Osteoblast (primary cell): Measurements from ENCODE around the gene APOBR. TPM values are rescaled to one million over a fixed set of nuclear protein-coding genes. Genes with fewer than 3 reads are reported as not detected.
"Not testable (repeated sequence)": the region's sequence is repeated elsewhere in the genome, so short reads cannot be mapped to it uniquely, and the experiment has no call there.

Source experiments
- DNase-seq: peaks from one replicate; pipeline ENCODE4 v3.0.0; 2011; ENCODE audit warnings: low spot score, mixed read lengths; ENCODE audit not compliant: insufficient read length; ENCODE audit errors: missing footprints
- H2AFZ ChIP-seq: 2 replicates; pipeline ENCODE4 v1.6.0; 2011; ENCODE audit warnings: mild to moderate bottlenecking, low read length
- H3K27ac ChIP-seq: 2 replicates; pipeline ENCODE4 v1.5.1; 2011; ENCODE audit warnings: mild to moderate bottlenecking, low read depth, low read length, moderate library complexity
- H3K27me3 ChIP-seq: 2 replicates; pipeline ENCODE4 v1.6.0; 2012; ENCODE audit warnings: mild to moderate bottlenecking, control low read depth, inconsistent platforms, low read length, moderate library complexity; ENCODE audit not compliant: insufficient read depth
- H3K36me3 ChIP-seq: 2 replicates; pipeline ENCODE4 v1.5.1; 2011; ENCODE audit warnings: mild to moderate bottlenecking, low read length, control low read depth, moderate library complexity; ENCODE audit not compliant: insufficient read depth
- H3K4me1 ChIP-seq: 2 replicates; pipeline ENCODE4 v1.5.1; 2011; ENCODE audit warnings: mild to moderate bottlenecking, low read length, control low read depth, moderate library complexity; ENCODE audit not compliant: insufficient read depth
- H3K4me2 ChIP-seq: 2 replicates; pipeline ENCODE4 v1.6.0; 2011; ENCODE audit warnings: mild to moderate bottlenecking, low read length; ENCODE audit not compliant: insufficient read depth
- H3K4me3 ChIP-seq: fragments of 200-600 bp; sonication (generic); 3 replicates; pipeline ENCODE4 v1.5.1; 2012; ENCODE audit warnings: mild to moderate bottlenecking, low read length, inconsistent platforms; ENCODE audit not compliant: insufficient read depth
- H3K79me2 ChIP-seq: 2 replicates; pipeline ENCODE4 v1.6.0; 2012; ENCODE audit warnings: mild to moderate bottlenecking, low read length, control low read depth, inconsistent platforms; ENCODE audit not compliant: insufficient read depth
- H3K9me3 ChIP-seq: 2 replicates; pipeline ENCODE4 v1.5.1; 2011; ENCODE audit warnings: low read depth, low read length, control low read depth
- H4K20me1 ChIP-seq: 2 replicates; pipeline ENCODE4 v1.6.0; 2012; ENCODE audit warnings: mild to moderate bottlenecking, low read length, control low read depth; ENCODE audit not compliant: insufficient read depth
- CTCF ChIP-seq: IDR thresholded peaks from 2 replicates; pipeline ENCODE4 v1.5.1; 2011; ENCODE audit warnings: mild to moderate bottlenecking, low read depth, low read length, moderate library complexity; ENCODE audit errors: extremely low read depth
- total RNA-seq: library from RNA; depleted of rRNA; stranded (reverse); fragments of >200 nt; gene quantifications from 2 replicates; pipeline ENCODE4 v1.2.3, GENCODE V29; 2012

Gene APOBR
- under 0.01 TPM in 1 of 2 replicates, not detected in the other for total RNA-seq

GRCh38 chr16:28494121-28494851 lies at the start of gene APOBR:
Gene APOBR, plus strand, starts transcription at chr16:28494643. Its CDS starts 39 bp downstream, at chr16:28494682.
- Histone ChIP-seq H3K9me3 (no peaks in the 10 kb centered on the region), H3K4me1 (peaks cover 8% of the 10 kb centered on the region), H3K4me2 (no peak within 1 kb of the TSS), H2AFZ (peak within 1 kb of the TSS; percentile 11), H3K4me3 (no peak within 1 kb of the TSS), H4K20me1 (no peaks in the 10 kb centered on the region), H3K27me3 (no peaks in the 10 kb centered on the region), H3K36me3 (no peaks in the 10 kb centered on the region), H3K27ac (no peak within 1 kb of the TSS), H3K79me2 (peaks cover 5% of the 10 kb centered on the region)
- TF ChIP-seq CTCF, result no peak
- peak; percentile 79 for DNase-seq

- DNase-seq, result not testable (repeated sequence)
Measured at GRCh38 chr16:28446388-28446787, 48.1 kb upstream of the APOBR start.

GRCh38 chr16:28447081-28447480 lies 47.4 kb upstream of the APOBR start:
- H3K36me3 ChIP-seq, H3K9me3 ChIP-seq, H3K4me2 ChIP-seq, H3K4me1 ChIP-seq, H2AFZ ChIP-seq, H3K79me2 ChIP-seq, H4K20me1 ChIP-seq, DNase-seq, H3K27ac ChIP-seq, H3K4me3 ChIP-seq, H3K27me3 ChIP-seq: not testable (repeated sequence)

More at GRCh38 chr16:28446388-28446787, 48.1 kb upstream of the APOBR start:
- not testable (repeated sequence) for H4K20me1 ChIP-seq, H3K4me2 ChIP-seq, H3K4me3 ChIP-seq, H3K79me2 ChIP-seq, H3K27ac ChIP-seq, H3K4me1 ChIP-seq, H3K36me3 ChIP-seq, H2AFZ ChIP-seq, H3K9me3 ChIP-seq, H3K27me3 ChIP-seq

GRCh38 chr16:28473714-28474265 lies 20.7 kb upstream of the APOBR start:
- H2AFZ ChIP-seq, result no peak overlapping the region
- H3K4me1 ChIP-seq, result no peaks in the 10 kb centered on the region
- no peaks in the 10 kb centered on the region for H3K79me2 ChIP-seq
- no peaks in the 10 kb centered on the region for H3K27me3 ChIP-seq
- H3K4me3 ChIP-seq, result no peak overlapping the region
- no peak for TF ChIP-seq CTCF
- H3K4me2 ChIP-seq, result no peak overlapping the region
- no peaks in the 10 kb centered on the region for H4K20me1 ChIP-seq
- H3K27ac ChIP-seq, result no peak overlapping the region
- DNase-seq, result no peak
- no peaks in the 10 kb centered on the region for H3K9me3 ChIP-seq
- no peaks in the 10 kb centered on the region for H3K36me3 ChIP-seq

GRCh38 chr16:28475221-28475620 lies 19.2 kb upstream of the APOBR start:
- Histone ChIP-seq H4K20me1 (no peaks in the 10 kb centered on the region), H2AFZ (no peak overlapping the region), H3K27me3 (no peaks in the 10 kb centered on the region), H3K79me2 (no peaks in the 10 kb centered on the region), H3K4me3 (no peak overlapping the region), H3K4me1 (no peaks in the 10 kb centered on the region), H3K4me2 (no peak overlapping the region), H3K9me3 (no peaks in the 10 kb centered on the region), H3K27ac (no peak overlapping the region), H3K36me3 (no peaks in the 10 kb centered on the region)
- TF ChIP-seq CTCF, result no peak
- no peak for DNase-seq
